Peyer's patch (tissue), 4 donors: ENCODE measurements around the gene OSBPL5. TPM values are rescaled to one million over a fixed set of nuclear protein-coding genes. Genes with fewer than 3 reads are reported as not detected.

Source experiments
- DNase-seq, 3 donors: peaks; one replicate each; pipeline ENCODE4 v3.0.0-alpha.2; 2017 to 2019
- H3K27ac ChIP-seq, 4 donors: fragments of 200-600 bp; sonication (generic); one replicate each; pipeline ENCODE4 v1.5.1; 2016 to 2019
- H3K27me3 ChIP-seq, 2 donors: fragments of 200-600 bp; sonication (generic); one replicate each; pipeline ENCODE4 v1.5.1; 2019
- H3K36me3 ChIP-seq, 3 donors: fragments of 200-600 bp; sonication (generic); one replicate each; pipeline ENCODE4 v1.5.1; 2016 to 2019
- H3K4me1 ChIP-seq, 4 donors: fragments of 200-600 bp; sonication (generic); one replicate each; pipeline ENCODE4 v1.5.1; 2016 to 2019
- H3K4me3 ChIP-seq, 4 donors: fragments of 200-600 bp; sonication (generic); 1 replicate in 3 of 4; 2 replicates in 1 of 4; pipeline ENCODE4 v1.5.1; 2016 to 2019; ENCODE audit warnings: mild to moderate bottlenecking in 1 of 4
- H3K9me3 ChIP-seq, 4 donors: fragments of 200-600 bp; sonication (generic); one replicate each; pipeline ENCODE4 v1.5.1; 2016 to 2019; ENCODE audit warnings: mild to moderate bottlenecking in 1 of 4
- CTCF ChIP-seq, 6 experiments: fragments of 450-650 bp in 4 of 6; fragments of 200-600 bp in 2 of 6; sonication (generic) in 1 of 6; IDR thresholded peaks; one replicate each; pipeline ENCODE4 v1.5.1; 2017 to 2019; ENCODE audit warnings: antibody characterized with exemption in 6 of 6, mild to moderate bottlenecking in 3 of 6, moderate library complexity in 1 of 6
- POLR2A ChIP-seq, 2 donors: fragments of 450-650 bp; IDR thresholded peaks; one replicate each; pipeline ENCODE4 v1.5.1; 2017; ENCODE audit warnings: antibody characterized with exemption in 2 of 2, mild to moderate bottlenecking in 2 of 2, moderate library complexity in 2 of 2
- total RNA-seq, 4 donors: library from RNA; depleted of rRNA; stranded (reverse); fragments of >200 nt; gene quantifications; one replicate each; pipeline ENCODE4 v1.1.0, GENCODE V29; 2016

OSBPL5 gene
- total RNA-seq, 4 donors from 2014 or later: 39.8 to 110 (median 73.2) TPM

DNA sequence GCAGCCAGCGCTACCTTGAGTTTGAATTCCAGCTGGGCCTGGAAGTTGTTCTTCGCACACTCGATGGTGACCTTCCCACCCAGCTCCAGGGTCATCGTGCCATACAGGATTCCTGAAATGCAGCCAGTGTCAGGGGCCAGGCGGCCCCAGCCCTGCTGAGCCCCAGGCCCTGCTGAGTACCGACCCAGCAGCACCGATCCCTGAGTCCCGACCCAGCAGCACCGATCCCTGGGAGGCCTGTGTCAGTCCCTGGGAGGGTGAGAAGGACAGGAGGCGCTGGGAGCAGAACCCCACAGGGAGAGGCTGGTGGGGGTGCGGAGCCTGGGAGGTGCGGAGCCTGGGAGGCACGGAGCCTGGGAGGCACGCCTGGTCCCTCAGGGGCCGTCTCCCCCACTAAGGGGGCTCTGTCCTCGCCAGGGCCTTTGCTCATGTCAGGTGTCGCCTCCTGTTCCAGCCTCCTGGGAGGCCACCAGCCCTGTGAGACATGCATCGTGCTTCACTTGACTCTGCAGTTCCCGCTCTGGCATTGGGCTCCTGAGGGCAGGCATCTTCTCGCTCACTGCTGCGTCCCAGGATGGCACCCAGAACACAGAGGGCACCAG lies 70.8 kb downstream of the OSBPL5 start:
- peaks cover 0 to 41% (median 0%) of the 10 kb centered on the region in 3 donors for H3K36me3 ChIP-seq
- H3K27me3 ChIP-seq: no peaks in the 10 kb centered on the region
- no peaks in the 10 kb centered on the region for H3K9me3 ChIP-seq
- H3K27ac ChIP-seq: no peak overlapping the region
- TF ChIP-seq POLR2A (IDR thresholded peaks at IDR 0.05) (no peak), CTCF (IDR thresholded peaks at IDR 0.05) (no peak)
- H3K4me1 ChIP-seq: no peaks in the 10 kb centered on the region
- H3K4me3 ChIP-seq: no peak overlapping the region
- peak in 1 of 3 donors; percentile 43 for DNase-seq

DNA sequence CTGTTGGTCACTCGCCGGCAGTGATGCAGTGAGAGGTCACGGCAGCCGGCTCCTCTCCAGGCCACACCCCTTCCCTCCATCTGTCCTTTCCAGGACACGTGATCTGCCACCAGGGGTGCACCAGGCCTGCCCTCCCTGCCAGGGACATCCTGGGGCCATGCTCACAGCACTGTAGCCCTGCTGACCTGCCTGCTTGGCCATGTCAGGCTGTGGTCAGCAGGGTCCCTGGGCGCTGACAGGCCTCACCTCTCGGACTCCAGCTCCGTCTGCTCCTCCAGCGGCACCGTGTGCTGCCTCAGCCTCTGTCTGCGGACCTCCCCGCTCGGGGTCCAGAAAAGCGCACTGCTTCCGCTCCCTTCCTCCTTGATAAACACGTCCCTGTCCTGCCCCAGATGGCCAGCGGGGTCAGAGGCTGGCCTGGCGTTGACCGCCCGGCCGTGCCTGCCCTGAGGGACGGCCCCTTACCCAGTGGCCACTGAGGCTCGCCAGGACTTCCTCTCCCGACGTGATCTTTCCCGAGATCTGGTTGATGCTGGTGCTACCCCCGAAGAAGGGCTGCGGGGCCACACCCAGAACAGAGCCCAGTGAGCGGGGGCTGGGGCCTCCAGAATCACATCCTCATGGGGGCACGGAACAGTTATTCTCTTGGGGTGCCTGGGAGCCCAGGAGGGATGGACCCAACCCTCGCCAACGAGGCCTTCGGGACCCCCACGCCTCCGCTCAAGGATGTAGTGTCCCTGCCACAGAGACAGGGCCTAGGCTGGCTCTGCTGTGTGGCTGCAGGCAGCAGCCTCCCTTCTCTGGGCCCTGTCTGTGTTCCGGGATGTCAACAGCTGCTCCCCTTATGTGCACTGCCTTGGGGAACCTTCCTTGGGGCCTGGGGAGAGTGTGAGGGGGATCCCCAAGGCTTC lies 71.6 kb downstream of the OSBPL5 start:
- Histone ChIP-seq H3K4me1 (no peaks in the 10 kb centered on the region), H3K4me3 (no peak overlapping the region), H3K27me3 (no peaks in the 10 kb centered on the region), H3K36me3 (peaks cover 0 to 34% (median 0%) of the 10 kb centered on the region in 3 donors), H3K9me3 (no peaks in the 10 kb centered on the region), H3K27ac (no peak overlapping the region)
- TF ChIP-seq POLR2A (IDR thresholded peaks at IDR 0.05) (no peak), CTCF (IDR thresholded peaks at IDR 0.05) (no peak)
- DNase-seq: no peak

GRCh38 chr11:3092603-3093141 lies 72.4 kb downstream of the OSBPL5 start:
- H3K9me3 ChIP-seq: no peaks in the 10 kb centered on the region
- H3K27ac ChIP-seq: no peak overlapping the region
- TF ChIP-seq POLR2A (IDR thresholded peaks at IDR 0.05): no peak
- TF ChIP-seq CTCF (IDR thresholded peaks at IDR 0.05): no peak
- H3K4me3 ChIP-seq: no peak overlapping the region
- no peak for DNase-seq
- peaks cover 0 to 34% (median 0%) of the 10 kb centered on the region in 3 donors for H3K36me3 ChIP-seq
- H3K4me1 ChIP-seq: no peaks in the 10 kb centered on the region
- H3K27me3 ChIP-seq: no peaks in the 10 kb centered on the region

DNA sequence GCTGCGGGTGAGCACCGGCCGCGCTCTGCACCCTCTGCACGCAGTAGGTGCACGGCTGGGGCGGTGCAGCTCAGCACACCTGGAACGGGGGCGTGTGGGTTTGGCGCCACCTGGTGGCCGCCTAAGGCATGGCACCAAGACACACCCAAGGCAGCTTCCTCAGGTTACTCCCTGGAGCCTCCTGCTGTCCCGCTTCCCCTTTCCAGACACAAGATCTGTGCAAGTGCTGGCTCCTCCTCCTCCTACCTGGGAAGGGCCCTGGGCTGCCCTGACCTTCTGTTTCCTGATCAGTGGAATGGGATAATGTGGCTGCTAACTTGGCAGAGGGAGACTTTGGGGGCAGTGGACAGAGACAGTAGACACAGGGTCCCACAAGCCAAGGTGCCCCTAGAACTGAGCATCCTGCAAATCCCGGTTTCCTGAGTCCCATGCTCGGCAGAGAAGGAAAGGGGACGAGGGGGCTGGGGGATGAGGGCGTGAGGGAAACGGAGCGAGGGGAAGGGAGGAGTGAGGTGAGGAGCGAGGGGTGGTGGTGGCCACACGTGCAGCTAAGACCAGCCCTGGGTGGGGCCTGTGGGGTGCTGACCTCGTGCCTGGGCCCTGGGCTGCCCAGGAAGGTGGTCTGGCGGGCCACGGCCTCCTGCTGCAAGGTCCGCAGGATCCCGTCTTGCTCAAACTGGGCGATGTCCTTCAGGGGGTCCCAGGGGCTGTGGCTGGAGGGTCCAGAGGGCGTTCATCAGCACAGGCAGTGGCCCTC lies 73.1 kb downstream of the OSBPL5 start:
- H3K9me3 ChIP-seq: no peaks in the 10 kb centered on the region
- peaks cover 0 to 30% (median 0%) of the 10 kb centered on the region in 3 donors for H3K36me3 ChIP-seq
- H3K27me3 ChIP-seq: no peaks in the 10 kb centered on the region
- peak in 1 of 2 donors; percentile 13 for TF ChIP-seq POLR2A (IDR thresholded peaks at IDR 0.05)
- TF ChIP-seq CTCF (IDR thresholded peaks at IDR 0.05): peak; percentile 98 to 99 (median 99)
- no peak overlapping the region for H3K4me3 ChIP-seq
- no peaks in the 10 kb centered on the region for H3K4me1 ChIP-seq
- H3K27ac ChIP-seq: no peak overlapping the region
- DNase-seq: peak; percentile 53 to 90 (median 86)

DNA sequence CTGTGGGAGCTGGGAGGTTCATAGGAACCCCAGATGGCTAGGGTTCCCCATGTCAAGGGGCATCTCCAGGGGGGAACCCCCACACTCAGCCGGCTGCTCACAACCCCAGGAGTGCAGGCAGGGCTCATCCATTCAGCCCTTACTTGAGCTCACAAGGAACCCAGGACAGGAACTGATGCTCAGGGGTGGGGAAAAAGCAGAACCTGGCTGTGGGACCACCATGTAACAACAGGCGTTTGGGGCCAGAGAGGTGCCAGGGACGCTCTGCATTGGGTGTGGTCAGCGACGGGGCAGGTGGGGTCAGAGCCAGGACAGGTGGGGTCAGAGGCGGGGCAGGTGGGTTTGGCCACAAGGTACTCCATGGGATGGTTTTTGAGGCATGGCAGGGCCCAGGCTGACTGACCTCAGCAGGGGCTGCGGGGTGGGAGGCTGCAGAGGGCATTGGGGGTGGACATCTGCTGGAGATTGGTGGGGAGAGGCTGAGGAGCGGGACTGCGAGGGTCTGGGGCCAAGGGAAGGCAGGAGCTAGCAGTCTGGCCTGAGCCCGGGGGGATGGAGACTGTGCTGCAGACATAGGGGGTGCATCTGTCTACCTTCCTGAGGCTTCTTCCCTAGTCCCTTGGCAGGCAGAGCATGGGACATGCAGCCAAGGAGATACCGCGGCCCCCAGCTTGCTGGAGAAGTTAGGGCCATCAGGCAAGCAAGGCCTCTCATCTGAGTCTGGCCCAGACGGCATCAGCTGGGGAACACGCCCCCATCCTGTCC lies 73.8 kb downstream of the OSBPL5 start:
- Histone ChIP-seq H3K4me1 (no peaks in the 10 kb centered on the region), H3K36me3 (peaks cover 0 to 30% (median 0%) of the 10 kb centered on the region in 3 donors)
- DNase-seq: no peak

More for the DNA sequence above, 73.8 kb downstream of the OSBPL5 start:
- H3K27me3 ChIP-seq: no peaks in the 10 kb centered on the region
- H3K4me3 ChIP-seq: no peak overlapping the region
- H3K27ac ChIP-seq: no peak overlapping the region
- TF ChIP-seq CTCF (IDR thresholded peaks at IDR 0.05) (no peak), POLR2A (IDR thresholded peaks at IDR 0.05) (no peak)
- H3K9me3 ChIP-seq: no peaks in the 10 kb centered on the region
